HTR-8/SVneo (cell line): ENCODE measurements around the gene ABCA6.

ENCODE experiments used
- DNase-seq: peaks from one replicate; pipeline ENCODE4 v3.0.0; 2011; ENCODE audit warnings: low spot score, mixed read lengths; ENCODE audit not compliant: insufficient read length
- FAIRE-seq: peaks from 2 replicates; lab custom pipeline; 2011; peaks lifted over from hg19 to GRCh38; lab: Jason Lieb, UNC

Gene ABCA6

DNA sequence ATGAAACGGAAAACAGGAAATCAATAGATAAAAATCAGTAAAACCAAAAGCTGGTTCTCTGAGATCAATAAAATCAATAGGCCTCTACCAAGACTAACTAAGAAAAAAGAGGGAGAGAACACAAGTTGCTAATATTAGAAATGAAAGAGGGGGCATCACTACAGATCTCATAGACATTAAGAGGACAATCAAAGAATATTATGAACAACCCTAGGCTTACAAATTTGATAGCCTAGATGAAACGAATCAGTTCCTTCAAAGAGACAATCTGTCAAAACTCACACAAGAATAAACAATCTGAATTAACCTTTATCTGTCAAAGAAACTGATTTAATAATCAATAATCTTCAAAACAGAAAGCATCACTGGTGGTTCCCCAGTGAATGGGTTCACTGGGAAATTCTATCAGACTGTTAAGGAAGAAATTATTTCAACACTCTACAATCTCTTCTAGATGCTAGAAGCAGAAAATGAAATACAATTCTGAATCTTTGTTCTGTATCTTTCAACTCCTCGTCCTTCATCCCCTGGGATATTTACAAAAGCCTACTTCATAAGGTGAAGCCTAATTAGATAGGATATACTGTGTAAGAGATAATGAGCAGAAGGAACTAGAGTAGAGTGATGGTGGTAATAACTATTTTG lies 85.4 kb downstream of the ABCA6 start:
- FAIRE-seq (no peak), DNase-seq (no peak)

- FAIRE-seq (no peak), DNase-seq (no peak)
Measured at GRCh38 chr17:69055334-69055733, 86.4 kb downstream of the ABCA6 start.

DNA sequence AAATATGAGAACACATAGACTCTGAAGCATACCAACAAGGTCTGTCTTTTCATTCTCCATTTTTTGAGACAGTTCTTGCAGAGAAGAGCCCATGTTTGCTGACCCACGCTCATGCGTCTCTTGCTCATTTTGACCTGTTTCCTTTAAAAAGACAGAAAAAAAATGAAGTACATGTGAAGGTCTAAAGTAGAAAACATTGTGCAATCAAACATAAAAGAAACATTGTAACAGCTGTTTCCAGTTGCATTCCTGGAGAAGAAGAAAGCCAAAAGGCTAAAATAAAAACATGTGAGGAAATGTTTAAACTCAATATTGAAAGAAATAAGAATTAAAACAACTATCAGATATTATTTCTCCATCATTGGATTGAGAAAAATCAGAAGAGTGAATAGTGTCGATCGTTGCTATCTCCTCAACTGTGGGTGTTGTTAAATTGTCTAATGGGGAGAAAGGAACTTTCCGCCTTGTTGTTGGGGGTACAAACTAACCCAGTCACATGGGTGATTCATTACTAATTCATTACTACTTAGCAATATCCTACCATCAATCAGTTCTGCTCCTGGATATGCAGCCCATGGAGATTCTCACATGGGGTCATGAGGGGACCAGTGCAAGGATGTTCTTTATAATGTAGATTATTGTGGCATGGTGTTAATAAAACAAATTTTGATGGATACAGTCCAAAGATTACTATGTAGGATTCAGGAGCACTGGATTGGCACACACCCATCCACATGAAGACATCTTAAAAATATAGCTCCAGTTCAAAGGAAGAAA lies 90.5 kb downstream of the ABCA6 start:
- FAIRE-seq, result no peak

GRCh38 chr17:69048634-69049033 lies 93.1 kb downstream of the ABCA6 start:
- DNase-seq (no peak), FAIRE-seq (no peak)

More for the DNA sequence above, 90.5 kb downstream of the ABCA6 start:
- no peak for DNase-seq

- no peak for FAIRE-seq
- no peak for DNase-seq
Measured at GRCh38 chr17:69047368-69048263, 94.1 kb downstream of the ABCA6 start.

- FAIRE-seq (no peak), DNase-seq (no peak)
Measured at GRCh38 chr17:69046121-69046807, 95.4 kb downstream of the ABCA6 start.

GRCh38 chr17:69045646-69046045 lies 96.0 kb downstream of the ABCA6 start:
- no peak for DNase-seq
- no peak for FAIRE-seq

GRCh38 chr17:69044371-69044770 lies 97.3 kb downstream of the ABCA6 start:
- DNase-seq, result no peak
- no peak for FAIRE-seq

DNA sequence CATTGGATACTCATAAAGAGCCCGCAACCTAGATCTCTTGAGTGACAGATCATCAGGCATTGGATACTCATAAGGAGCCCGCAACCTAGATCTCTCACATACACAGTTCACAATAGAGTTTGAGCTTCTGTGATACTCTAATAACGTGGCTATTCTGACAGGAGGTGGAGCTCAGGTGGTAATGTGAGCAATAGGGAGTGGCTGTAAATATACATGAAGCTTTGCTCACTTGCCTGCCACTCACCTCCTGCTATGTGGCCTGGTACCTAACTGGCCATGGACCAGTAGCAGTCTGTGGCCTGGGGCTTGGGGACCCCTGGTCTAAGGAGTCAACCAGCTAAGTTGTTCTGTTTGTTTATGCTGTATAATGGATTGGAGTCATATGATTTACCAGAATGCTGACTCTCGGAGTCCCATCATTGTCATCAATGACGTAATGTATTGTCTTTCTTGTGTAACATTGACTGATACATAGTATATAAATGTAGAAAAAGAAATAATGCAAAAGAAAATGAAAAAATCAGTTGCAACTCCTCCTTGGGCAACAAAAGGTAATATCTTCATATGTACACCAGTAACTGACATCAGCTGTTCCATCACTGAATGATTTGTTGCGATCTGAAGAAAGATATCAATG lies 98.5 kb downstream of the ABCA6 start:
- DNase-seq (no peak), FAIRE-seq (no peak)

GRCh38 chr17:69042308-69042707 lies 99.4 kb downstream of the ABCA6 start:
- FAIRE-seq, result no peak

DNA sequence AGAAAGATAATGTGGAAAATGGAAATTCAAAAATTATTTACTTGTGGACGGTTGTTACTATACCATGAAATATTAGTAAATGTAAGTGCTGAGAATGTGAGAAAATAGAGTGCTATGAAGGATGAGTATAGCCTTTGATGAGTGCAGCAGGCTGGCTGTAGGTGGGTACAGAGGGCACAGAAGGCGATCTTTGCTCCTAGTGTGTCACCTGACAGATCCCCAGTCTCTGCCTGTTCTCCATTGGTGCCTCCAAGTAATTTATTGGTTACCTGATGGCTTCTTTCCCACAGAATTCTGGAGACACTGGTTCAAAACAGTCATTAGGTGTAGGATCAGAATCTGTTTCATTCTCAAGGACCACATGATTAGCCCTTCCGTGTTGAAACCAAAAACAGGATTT lies 109.9 kb downstream of the ABCA6 start:
- no peak for FAIRE-seq
- DNase-seq, result no peak

More at GRCh38 chr17:69042308-69042707, 99.4 kb downstream of the ABCA6 start:
- no peak for DNase-seq

DNA sequence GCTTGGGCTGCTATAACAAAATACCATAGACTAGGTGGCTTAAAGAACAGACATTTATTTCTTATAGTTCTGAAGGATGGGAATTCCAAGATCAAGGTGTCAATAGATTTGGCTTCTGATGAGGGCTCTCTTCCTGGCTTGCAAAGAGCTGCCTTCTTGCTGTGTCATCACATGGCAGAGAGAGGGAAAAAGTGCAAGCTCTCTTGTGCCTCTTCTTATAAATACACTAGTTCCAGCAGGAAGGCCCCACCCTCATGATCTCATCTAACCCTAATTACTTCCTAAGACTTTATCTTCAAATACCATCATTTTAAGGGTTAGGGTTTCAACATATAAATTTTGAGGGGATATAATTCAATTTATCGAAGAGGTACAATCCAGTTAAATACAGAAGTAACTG lies 111.5 kb downstream of the ABCA6 start:
- no peak for FAIRE-seq
- no peak for DNase-seq
